SK-N-SH (cell line): ENCODE data around the gene SPON1. TPM values are rescaled to one million over a fixed set of nuclear protein-coding genes. Genes with fewer than 3 reads are reported as not detected.

Experiments used
- CTCF ChIA-PET: fragments of 300-600, 350-600 bp; formaldehyde crosslinking; extraction: SDS; loops from one replicate; lab custom pipeline; 2021; lab: Yijun Ruan, JAX
- POLR2A ChIA-PET: fragments of 350-600 bp; sonication (Branson Sonifier 250); formaldehyde crosslinking; extraction: SDS; loops from one replicate; lab custom pipeline; 2020; ENCODE audit warnings: antibody characterized with exemption, inconsistent platforms; lab: Yijun Ruan, JAX
- DNase-seq: peaks from one replicate; pipeline ENCODE4 v3.0.0; 2012
- H2AFZ ChIP-seq: fragments of 200-600 bp; sonication (generic); 2 replicates; pipeline ENCODE4 v1.8.1; 2016; ENCODE audit warnings: antibody characterized with exemption, mild to moderate bottlenecking, low read depth
- H3F3A ChIP-seq: fragments of 200-600 bp; sonication (generic); replicated peaks from 2 replicates; pipeline ENCODE3; 2016; ENCODE audit warnings: antibody characterized with exemption, mild to moderate bottlenecking; ENCODE audit not compliant: insufficient read depth
- H3K27ac ChIP-seq, 2 experiments: fragments of 200-500 bp in 1 of 2; fragments of 200-600 bp in 1 of 2; sonication (Bioruptor generic) in 1 of 2; sonication (generic), shearing (Covaris generic) in 1 of 2; 2 replicates each; pipeline versions ENCODE4 v1.5.1 to v1.6.1; 2014 to 2016; ENCODE audit warnings: low read depth in 2 of 2, inconsistent platforms in 1 of 2, low read length in 1 of 2, mild to moderate bottlenecking in 1 of 2, mixed read lengths in 1 of 2
- H3K27me3 ChIP-seq: fragments of 200-600 bp; sonication (generic), shearing (Covaris generic); 2 replicates; pipeline ENCODE4 v1.6.1; 2016; ENCODE audit warnings: mixed run types; ENCODE audit not compliant: insufficient read depth
- H3K36me3 ChIP-seq, 2 experiments: fragments of 200-500 bp in 1 of 2; fragments of 200-600 bp in 1 of 2; sonication (Bioruptor generic) in 1 of 2; sonication (generic) in 1 of 2; replicated peaks in 1 of 2; 2 replicates each; pipeline versions ENCODE3 to v1.5.1; 2014 to 2016; ENCODE audit warnings: low read length in 1 of 2, mild to moderate bottlenecking in 1 of 2; ENCODE audit not compliant: insufficient read depth in 2 of 2, control insufficient read depth in 1 of 2
- H3K4me1 ChIP-seq, 2 experiments: fragments of 200-500 bp in 1 of 2; fragments of 200-600 bp in 1 of 2; sonication (Bioruptor generic) in 1 of 2; sonication (generic), shearing (Covaris generic) in 1 of 2; 2 replicates each; pipeline versions ENCODE4 v1.5.1 to v1.6.1; 2014 to 2016; ENCODE audit warnings: low read depth in 1 of 2, low read length in 1 of 2, mixed run types in 1 of 2; ENCODE audit not compliant: insufficient read depth in 2 of 2, control insufficient read depth in 1 of 2
- H3K4me2 ChIP-seq: fragments of 200-600 bp; sonication (generic), shearing (Covaris generic); 2 replicates; pipeline ENCODE4 v1.6.1; 2017; ENCODE audit warnings: mixed run types
- H3K4me3 ChIP-seq, 2 experiments: fragments of 200-500 bp in 1 of 2; fragments of 200-600 bp in 1 of 2; sonication (Bioruptor generic) in 1 of 2; sonication (generic), shearing (Covaris generic) in 1 of 2; 2 replicates each; pipeline versions ENCODE4 v1.5.1 to v1.8.1; 2014 to 2016; ENCODE audit warnings: low read depth in 2 of 2, inconsistent platforms in 1 of 2, low read length in 1 of 2, mild to moderate bottlenecking in 1 of 2, mixed read lengths in 1 of 2, moderate library complexity in 1 of 2
- H3K79me2 ChIP-seq: fragments of 200-600 bp; sonication (generic); 2 replicates; pipeline ENCODE4 v1.8.1; 2017; ENCODE audit warnings: mild to moderate bottlenecking; ENCODE audit not compliant: insufficient read depth
- H3K9ac ChIP-seq: fragments of 200-600 bp; sonication (generic); 2 replicates; pipeline ENCODE4 v1.6.1; 2017; ENCODE audit warnings: mixed run types
- H3K9me2 ChIP-seq: fragments of 200-600 bp; sonication (generic); 2 replicates; pipeline ENCODE4 v1.6.1; 2017; ENCODE audit warnings: mixed run types
- H3K9me3 ChIP-seq: fragments of 200-600 bp; sonication (generic); 2 replicates; pipeline ENCODE4 v1.6.1; 2017; ENCODE audit warnings: mixed run types, mild to moderate bottlenecking, moderate library complexity
- H4K20me1 ChIP-seq: fragments of 200-600 bp; sonication (generic); 2 replicates; pipeline ENCODE4 v1.6.1; 2017; ENCODE audit warnings: mild to moderate bottlenecking, mixed run types; ENCODE audit not compliant: insufficient read depth
- CTCF ChIP-seq: fragments of 200-600 bp; sonication (generic); IDR thresholded peaks from 2 replicates; pipeline ENCODE4 v1.6.1; 2017; ENCODE audit warnings: antibody characterized with exemption, mild to moderate bottlenecking, moderate library complexity
- FOXJ3 ChIP-seq: sonication (generic); formaldehyde crosslinking; IDR thresholded peaks from 2 replicates; pipeline ENCODE4 v1.5.1; 2020; ENCODE audit warnings: mild to moderate bottlenecking, missing genetic modification reagents
- GATA2 ChIP-seq: sonication (generic); formaldehyde crosslinking; IDR thresholded peaks from 2 replicates; pipeline ENCODE4 v1.5.0; 2020; ENCODE audit warnings: mild to moderate bottlenecking, missing genetic modification reagents
- NFIC ChIP-seq: IDR thresholded peaks from 2 replicates; pipeline ENCODE4 v1.4.0; 2012; ENCODE audit warnings: borderline replicate concordance
- PBX3 ChIP-seq: IDR thresholded peaks from 2 replicates; pipeline ENCODE4; 2012
- RCOR1 ChIP-seq: fragments of 150-350 bp; IDR thresholded peaks from 2 replicates; pipeline ENCODE4 v1.6.1; 2017; ENCODE audit warnings: antibody characterized with exemption, low read length
- REST ChIP-seq: IDR thresholded peaks from 2 replicates; pipeline ENCODE4 v1.6.1; 2012; ENCODE audit warnings: mild to moderate bottlenecking, low read depth, low read length, moderate library complexity
- TAF1 ChIP-seq: IDR thresholded peaks from 2 replicates; pipeline ENCODE4 v1.6.1; 2012; ENCODE audit warnings: low read depth, mild to moderate bottlenecking, low read length, moderate library complexity, borderline replicate concordance
- USF2 ChIP-seq: fragments of 150-350 bp; IDR thresholded peaks from 2 replicates; pipeline ENCODE4 v1.6.1; 2017; ENCODE audit warnings: antibody characterized with exemption, low read length, low read depth, borderline replicate concordance
- YY1 ChIP-seq: IDR thresholded peaks from 2 replicates; pipeline ENCODE4 v1.4.0; 2012; ENCODE audit warnings: low read depth, mild to moderate bottlenecking
- WGBS: methylation state at CpG from one replicate; pipeline ENCODE4 v1.1.6; 2017; ENCODE audit warnings: low lambda C conversion rate; 5-methylcytosine and 5-hydroxymethylcytosine counted together
- polyA plus RNA-seq, 3 experiments: library from polyadenylated mRNA; depleted of rRNA; stranded (reverse); fragments of >200 nt; gene quantifications; 2 replicates each; pipeline ENCODE4 v1.2.3, GENCODE V29; 2012

Gene SPON1
- polyA plus RNA-seq, 1 of the 3 experiments (the other 2 are of a cell fraction): not detected

GRCh38 chr11:14309425-14310192 is 347.1 kb downstream of the SPON1 start:
- Histone ChIP-seq H3K4me1 (peaks cover 0 to 22% of the 10 kb centered on the region in 2 experiments; a peak in 2 of 4 replicates), H3K9ac (no peak overlapping the region), H3K27ac (no peak overlapping the region), H3F3A (no peaks in the 10 kb centered on the region), H3K36me3 (no peaks in the 10 kb centered on the region), H2AFZ (no peak overlapping the region), H3K79me2 (peaks cover 100% of the 10 kb centered on the region), H3K27me3 (no peaks in the 10 kb centered on the region), H3K9me2 (no peaks in the 10 kb centered on the region), H3K9me3 (no peaks in the 10 kb centered on the region), H3K4me2 (no peak overlapping the region), H4K20me1 (peaks cover 96% of the 10 kb centered on the region)
- ChIA-PET POLR2A (no interaction called here), CTCF (interaction anchor here (0.8 to 1.2 kb wide), 7 partner anchors 9 to 151 kb away, joined by 3 to 7 read pairs (median 3); no protein-coding TSS in a partner anchor)
- DNase-seq: no peak
- TF ChIP-seq YY1 (no peak), PBX3 (no peak), FOXJ3 (CRISPR knock-in tag) (no peak), USF2 (no peak), GATA2 (CRISPR knock-in tag) (no peak), CTCF (no peak), RCOR1 (no peak), TAF1 (no peak), NFIC (no peak), REST (no peak)
- TF ChIP-seq, all 33 proteins: peak for 0
- 93% methylated on average over 4 of the region's 4 CpGs for whole genome bisulfite sequencing
- no peak overlapping the region for H3K4me3 ChIP-seq
